HepG2 (cell line): Measurements from ENCODE around the gene C20orf96. TPM values are rescaled to one million over a fixed set of nuclear protein-coding genes. Genes with fewer than 3 reads are reported as not detected.

Experiments
- DMAP1 ChIP-seq: IDR thresholded peaks from 2 replicates; pipeline ENCODE4 v1.6.1; 2016
- JDP2 ChIP-seq: sonication (generic); formaldehyde crosslinking; IDR thresholded peaks from 2 replicates; pipeline ENCODE4 v1.8.1; 2022; ENCODE audit warnings: missing genetic modification reagents, borderline replicate concordance
- SRF ChIP-seq: IDR thresholded peaks from 2 replicates; pipeline ENCODE4 v1.6.1; 2011; ENCODE audit warnings: mild to moderate bottlenecking, low read depth, low read length, moderate library complexity
- TAF15 ChIP-seq: fragments of 200-400 bp; formaldehyde crosslinking; IDR thresholded peaks from one replicate; pipeline ENCODE4 v1.6.1; 2018; ENCODE audit warnings: mild to moderate bottlenecking, low read depth, low read length; ENCODE audit not compliant: poor library complexity, severe bottlenecking
- XBP1 ChIP-seq: sonication (generic); formaldehyde crosslinking; IDR thresholded peaks from 2 replicates; pipeline ENCODE4 v1.5.0; 2020; ENCODE audit warnings: missing genetic modification reagents
- ZNF260 ChIP-seq: sonication (generic); formaldehyde crosslinking; IDR thresholded peaks from 2 replicates; pipeline ENCODE4 v1.4.0; 2020; ENCODE audit warnings: missing genetic modification reagents, low read depth, mild to moderate bottlenecking, borderline replicate concordance
- ZNF761 ChIP-seq: sonication (generic); formaldehyde crosslinking; conservative IDR thresholded peaks from 2 replicates; pipeline ENCODE4 v1.4.0; 2020; ENCODE audit warnings: mild to moderate bottlenecking, missing genetic modification reagents
- polyA plus RNA-seq, 8 experiments: library from polyadenylated mRNA; depleted of rRNA in 3 of 8; stranded (reverse) in 7 of 8; unstranded in 1 of 8; fragments of >200 nt; fragmentation: Illumina TruSeq in 4 of 8; extraction: Trizol in 4 of 8; gene quantifications; 2 replicates each; pipeline versions ENCODE4 v1.2.1 to v1.2.3, GENCODE V29; 2011 to 2016; ENCODE audit warnings: low read depth in 4 of 8, missing spikeins in 1 of 8, mixed read lengths in 1 of 8; ENCODE audit not compliant: insufficient read depth in 1 of 8
- total RNA-seq, 5 experiments: library from RNA; depleted of rRNA; stranded (reverse); fragments of >200 nt; fragmentation: Illumina TruSeq; extraction: Trizol; gene quantifications; 2 replicates each; pipeline ENCODE4 v1.2.3, GENCODE V29; 2016; ENCODE audit warnings: low read depth in 1 of 5
- TF ChIP-seq, protein P1 (sequence below): sonication (generic); formaldehyde crosslinking; IDR thresholded peaks from 2 replicates; pipeline ENCODE4 v1.9.0; 2022; ENCODE audit warnings: low read depth, missing genetic modification reagents
- TF ChIP-seq, protein P2 (sequence below): sonication (generic); formaldehyde crosslinking; IDR thresholded peaks from 2 replicates; pipeline ENCODE4 v1.8.1; 2023; ENCODE audit warnings: mild to moderate bottlenecking, inconsistent platforms, moderate library complexity, missing genetic modification reagents, borderline replicate concordance
- TF ChIP-seq, protein P3 (sequence below): sonication (generic); formaldehyde crosslinking; IDR thresholded peaks from 2 replicates; pipeline ENCODE4 v1.8.0; 2022; ENCODE audit warnings: mild to moderate bottlenecking, missing genetic modification reagents, borderline replicate concordance
- TF ChIP-seq, protein P4 (sequence below): sonication (generic); formaldehyde crosslinking; IDR thresholded peaks from 2 replicates; pipeline ENCODE4 v1.4.0; 2020; ENCODE audit warnings: mild to moderate bottlenecking, missing genetic modification reagents
- TF ChIP-seq, protein P5 (sequence below): sonication (generic); formaldehyde crosslinking; IDR thresholded peaks from 2 replicates; pipeline ENCODE4 v1.4.0; 2020; ENCODE audit warnings: missing genetic modification reagents, borderline replicate concordance
- TF ChIP-seq, protein P6 (sequence below): sonication (generic); formaldehyde crosslinking; IDR thresholded peaks from 2 replicates; pipeline ENCODE4 v1.4.0; 2020; ENCODE audit warnings: mild to moderate bottlenecking, missing genetic modification reagents

Gene C20orf96
- total and polyA plus RNA-seq, 2 of the 13 experiments (the other 11 are each of a cell fraction or from before 2014, with no cell fraction given): 3.8 to 20.6 TPM

DNA sequence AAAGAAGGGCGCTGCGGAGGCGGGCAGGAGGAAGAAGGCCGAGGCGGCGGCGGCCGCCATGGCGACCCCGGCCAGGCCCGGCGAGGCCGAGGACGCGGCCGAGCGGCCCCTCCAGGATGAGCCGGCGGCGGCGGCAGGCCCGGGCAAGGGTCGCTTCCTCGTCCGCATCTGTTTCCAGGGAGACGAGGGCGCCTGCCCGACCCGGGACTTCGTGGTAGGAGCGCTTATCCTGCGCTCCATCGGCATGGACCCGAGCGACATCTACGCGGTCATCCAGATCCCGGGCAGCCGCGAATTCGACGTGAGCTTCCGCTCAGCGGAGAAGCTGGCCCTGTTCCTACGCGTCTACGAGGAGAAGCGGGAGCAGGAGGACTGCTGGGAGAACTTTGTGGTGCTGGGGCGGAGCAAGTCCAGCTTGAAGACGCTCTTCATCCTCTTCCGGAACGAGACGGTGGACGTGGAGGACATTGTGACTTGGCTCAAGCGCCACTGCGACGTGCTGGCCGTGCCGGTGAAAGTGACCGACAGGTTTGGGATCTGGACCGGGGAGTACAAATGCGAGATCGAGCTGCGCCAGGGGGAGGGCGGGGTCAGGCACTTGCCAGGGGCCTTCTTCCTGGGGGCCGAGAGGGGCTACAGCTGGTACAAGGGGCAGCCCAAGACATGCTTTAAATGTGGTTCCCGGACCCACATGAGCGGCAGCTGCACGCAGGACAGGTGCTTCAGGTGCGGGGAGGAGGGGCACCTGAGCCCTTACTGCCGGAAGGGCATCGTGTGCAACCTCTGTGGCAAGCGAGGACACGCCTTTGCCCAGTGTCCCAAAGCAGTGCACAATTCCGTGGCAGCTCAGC is 7.6 kb upstream of the C20orf96 start (continued):
- TF ChIP-seq TAF15: peak; percentile 33
- 0 out of 2 replicates have a peak, but pooled peaks have one; percentile 40 for TF ChIP-seq ZNF761 (CRISPR knock-in tag)
- no peak for TF ChIP-seq ZNF260
- TF ChIP-seq, protein P1, sequence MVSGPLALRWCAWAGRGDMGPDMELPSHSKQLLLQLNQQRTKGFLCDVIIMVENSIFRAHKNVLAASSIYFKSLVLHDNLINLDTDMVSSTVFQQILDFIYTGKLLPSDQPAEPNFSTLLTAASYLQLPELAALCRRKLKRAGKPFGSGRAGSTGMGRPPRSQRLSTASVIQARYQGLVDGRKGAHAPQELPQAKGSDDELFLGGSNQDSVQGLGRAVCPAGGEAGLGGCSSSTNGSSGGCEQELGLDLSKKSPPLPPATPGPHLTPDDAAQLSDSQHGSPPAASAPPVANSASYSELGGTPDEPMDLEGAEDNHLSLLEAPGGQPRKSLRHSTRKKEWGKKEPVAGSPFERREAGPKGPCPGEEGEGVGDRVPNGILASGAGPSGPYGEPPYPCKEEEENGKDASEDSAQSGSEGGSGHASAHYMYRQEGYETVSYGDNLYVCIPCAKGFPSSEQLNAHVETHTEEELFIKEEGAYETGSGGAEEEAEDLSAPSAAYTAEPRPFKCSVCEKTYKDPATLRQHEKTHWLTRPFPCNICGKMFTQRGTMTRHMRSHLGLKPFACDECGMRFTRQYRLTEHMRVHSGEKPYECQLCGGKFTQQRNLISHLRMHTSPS (CRISPR knock-in tag): peak; percentile 86
- TF ChIP-seq JDP2 (CRISPR knock-in tag): 0 out of 2 replicates have a peak, but pooled peaks have one; percentile 10
- TF ChIP-seq, protein P2, sequence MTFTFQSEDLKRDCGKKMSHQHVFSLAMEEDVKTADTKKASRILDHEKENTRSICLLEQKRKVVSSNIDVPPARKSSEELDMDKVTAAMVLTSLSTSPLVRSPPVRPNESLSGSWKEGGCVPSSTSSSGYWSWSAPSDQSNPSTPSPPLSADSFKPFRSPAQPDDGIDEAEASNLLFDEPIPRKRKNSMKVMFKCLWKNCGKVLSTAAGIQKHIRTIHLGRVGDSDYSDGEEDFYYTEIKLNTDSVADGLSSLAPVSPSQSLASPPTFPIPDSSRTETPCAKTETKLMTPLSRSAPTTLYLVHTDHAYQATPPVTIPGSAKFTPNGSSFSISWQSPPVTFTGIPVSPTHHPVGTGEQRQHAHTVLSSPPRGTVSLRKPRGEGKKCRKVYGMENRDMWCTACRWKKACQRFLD (CRISPR knock-in tag): no peak; the same call in 1 of the 2 replicates
- TF ChIP-seq, protein P3, sequence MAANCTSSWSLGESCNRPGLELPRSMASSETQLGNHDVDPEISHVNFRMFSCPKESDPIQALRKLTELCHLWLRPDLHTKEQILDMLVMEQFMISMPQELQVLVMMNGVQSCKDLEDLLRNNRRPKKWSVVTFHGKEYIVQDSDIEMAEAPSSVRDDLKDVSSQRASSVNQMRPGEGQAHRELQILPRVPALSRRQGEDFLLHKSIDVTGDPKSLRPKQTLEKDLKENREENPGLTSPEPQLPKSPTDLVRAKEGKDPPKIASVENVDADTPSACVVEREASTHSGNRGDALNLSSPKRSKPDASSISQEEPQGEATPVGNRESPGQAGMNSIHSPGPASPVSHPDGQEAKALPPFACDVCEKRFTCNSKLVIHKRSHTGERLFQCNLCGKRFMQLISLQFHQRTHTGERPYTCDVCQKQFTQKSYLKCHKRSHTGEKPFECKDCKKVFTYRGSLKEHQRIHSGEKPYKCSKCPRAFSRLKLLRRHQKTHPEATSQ (CRISPR knock-in tag): 0 out of 2 replicates have a peak, but pooled peaks have one; percentile 79
- no peak for TF ChIP-seq XBP1 (CRISPR knock-in tag)
- TF ChIP-seq, protein P4, sequence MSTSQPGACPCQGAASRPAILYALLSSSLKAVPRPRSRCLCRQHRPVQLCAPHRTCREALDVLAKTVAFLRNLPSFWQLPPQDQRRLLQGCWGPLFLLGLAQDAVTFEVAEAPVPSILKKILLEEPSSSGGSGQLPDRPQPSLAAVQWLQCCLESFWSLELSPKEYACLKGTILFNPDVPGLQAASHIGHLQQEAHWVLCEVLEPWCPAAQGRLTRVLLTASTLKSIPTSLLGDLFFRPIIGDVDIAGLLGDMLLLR (CRISPR knock-in tag): peak; percentile 87
- TF ChIP-seq, protein P5, sequence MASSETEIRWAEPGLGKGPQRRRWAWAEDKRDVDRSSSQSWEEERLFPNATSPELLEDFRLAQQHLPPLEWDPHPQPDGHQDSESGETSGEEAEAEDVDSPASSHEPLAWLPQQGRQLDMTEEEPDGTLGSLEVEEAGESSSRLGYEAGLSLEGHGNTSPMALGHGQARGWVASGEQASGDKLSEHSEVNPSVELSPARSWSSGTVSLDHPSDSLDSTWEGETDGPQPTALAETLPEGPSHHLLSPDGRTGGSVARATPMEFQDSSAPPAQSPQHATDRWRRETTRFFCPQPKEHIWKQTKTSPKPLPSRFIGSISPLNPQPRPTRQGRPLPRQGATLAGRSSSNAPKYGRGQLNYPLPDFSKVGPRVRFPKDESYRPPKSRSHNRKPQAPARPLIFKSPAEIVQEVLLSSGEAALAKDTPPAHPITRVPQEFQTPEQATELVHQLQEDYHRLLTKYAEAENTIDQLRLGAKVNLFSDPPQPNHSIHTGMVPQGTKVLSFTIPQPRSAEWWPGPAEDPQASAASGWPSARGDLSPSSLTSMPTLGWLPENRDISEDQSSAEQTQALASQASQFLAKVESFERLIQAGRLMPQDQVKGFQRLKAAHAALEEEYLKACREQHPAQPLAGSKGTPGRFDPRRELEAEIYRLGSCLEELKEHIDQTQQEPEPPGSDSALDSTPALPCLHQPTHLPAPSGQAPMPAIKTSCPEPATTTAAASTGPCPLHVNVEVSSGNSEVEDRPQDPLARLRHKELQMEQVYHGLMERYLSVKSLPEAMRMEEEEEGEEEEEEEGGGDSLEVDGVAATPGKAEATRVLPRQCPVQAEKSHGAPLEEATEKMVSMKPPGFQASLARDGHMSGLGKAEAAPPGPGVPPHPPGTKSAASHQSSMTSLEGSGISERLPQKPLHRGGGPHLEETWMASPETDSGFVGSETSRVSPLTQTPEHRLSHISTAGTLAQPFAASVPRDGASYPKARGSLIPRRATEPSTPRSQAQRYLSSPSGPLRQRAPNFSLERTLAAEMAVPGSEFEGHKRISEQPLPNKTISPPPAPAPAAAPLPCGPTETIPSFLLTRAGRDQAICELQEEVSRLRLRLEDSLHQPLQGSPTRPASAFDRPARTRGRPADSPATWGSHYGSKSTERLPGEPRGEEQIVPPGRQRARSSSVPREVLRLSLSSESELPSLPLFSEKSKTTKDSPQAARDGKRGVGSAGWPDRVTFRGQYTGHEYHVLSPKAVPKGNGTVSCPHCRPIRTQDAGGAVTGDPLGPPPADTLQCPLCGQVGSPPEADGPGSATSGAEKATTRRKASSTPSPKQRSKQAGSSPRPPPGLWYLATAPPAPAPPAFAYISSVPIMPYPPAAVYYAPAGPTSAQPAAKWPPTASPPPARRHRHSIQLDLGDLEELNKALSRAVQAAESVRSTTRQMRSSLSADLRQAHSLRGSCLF (CRISPR knock-in tag): no peak
- TF ChIP-seq, protein P6, sequence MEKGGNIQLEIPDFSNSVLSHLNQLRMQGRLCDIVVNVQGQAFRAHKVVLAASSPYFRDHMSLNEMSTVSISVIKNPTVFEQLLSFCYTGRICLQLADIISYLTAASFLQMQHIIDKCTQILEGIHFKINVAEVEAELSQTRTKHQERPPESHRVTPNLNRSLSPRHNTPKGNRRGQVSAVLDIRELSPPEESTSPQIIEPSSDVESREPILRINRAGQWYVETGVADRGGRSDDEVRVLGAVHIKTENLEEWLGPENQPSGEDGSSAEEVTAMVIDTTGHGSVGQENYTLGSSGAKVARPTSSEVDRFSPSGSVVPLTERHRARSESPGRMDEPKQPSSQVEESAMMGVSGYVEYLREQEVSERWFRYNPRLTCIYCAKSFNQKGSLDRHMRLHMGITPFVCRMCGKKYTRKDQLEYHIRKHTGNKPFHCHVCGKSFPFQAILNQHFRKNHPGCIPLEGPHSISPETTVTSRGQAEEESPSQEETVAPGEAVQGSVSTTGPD (CRISPR knock-in tag): 0 out of 2 replicates have a peak, but pooled peaks have one; percentile 74
- TF ChIP-seq SRF: no peak
- peak; percentile 29; the same call in 1 of the 2 replicates for TF ChIP-seq DMAP1
